NCI-H1694 treated with DMSO at 0.1 percent for 48 hours (cell line): ENCODE measurements around the gene PIK3R2.
"Not testable (repeated sequence)": the region's sequence is repeated elsewhere in the genome, so short reads cannot be mapped to it uniquely, and the experiment has no call there.

Source experiments
- DNase-seq: peaks from one replicate; lab custom pipeline; 2025; lab: John Stamatoyannopoulos, UW

PIK3R2 gene

GRCh38 chr19:18203863-18204393 lies 51.0 kb downstream of the PIK3R2 start, which contains the start of gene RAB3A:
Gene RAB3A (minus strand): TSS chr19:18204042. CDS start chr19:18202740, 1,302 bp downstream.
- DNase-seq = peak; percentile 100

GRCh38 chr19:18204394-18205199 lies 51.6 kb downstream of the PIK3R2 start:
- peak; percentile 95 for DNase-seq

DNA sequence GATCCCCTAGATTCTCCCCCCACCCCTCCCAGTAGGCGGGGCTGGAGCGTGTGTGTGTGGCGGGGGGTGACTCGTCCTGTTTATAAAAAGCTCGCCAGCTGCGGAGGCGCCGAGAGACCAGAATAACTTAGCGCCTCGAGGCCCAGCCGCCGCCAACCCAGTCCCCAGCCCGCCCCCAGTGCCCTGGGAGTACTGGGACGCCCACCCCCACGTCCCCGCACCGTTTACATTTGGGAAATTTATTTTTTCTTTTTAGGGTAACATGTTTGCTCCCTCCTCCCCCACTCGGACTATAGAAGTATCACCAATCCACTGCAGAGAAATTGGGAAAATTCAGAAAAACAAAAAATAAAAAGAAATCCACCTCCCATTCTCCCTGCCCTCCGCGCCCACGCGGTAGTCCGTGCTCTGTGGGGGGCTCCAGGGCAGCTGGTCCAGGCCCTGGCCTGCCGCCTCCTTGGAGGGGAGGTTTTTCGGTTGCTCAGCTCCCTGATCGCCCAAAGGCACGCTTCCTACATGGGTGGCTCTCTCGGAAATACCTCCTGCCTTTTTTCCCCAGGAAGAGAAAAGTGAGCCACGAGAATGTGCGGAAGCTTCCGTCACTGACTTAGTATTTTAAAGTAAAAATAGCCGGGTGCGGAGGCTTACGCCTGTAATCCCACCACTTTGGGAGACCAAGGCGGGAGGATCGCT lies 52.4 kb downstream of the PIK3R2 start:
- peak; percentile 28 for DNase-seq

DNA sequence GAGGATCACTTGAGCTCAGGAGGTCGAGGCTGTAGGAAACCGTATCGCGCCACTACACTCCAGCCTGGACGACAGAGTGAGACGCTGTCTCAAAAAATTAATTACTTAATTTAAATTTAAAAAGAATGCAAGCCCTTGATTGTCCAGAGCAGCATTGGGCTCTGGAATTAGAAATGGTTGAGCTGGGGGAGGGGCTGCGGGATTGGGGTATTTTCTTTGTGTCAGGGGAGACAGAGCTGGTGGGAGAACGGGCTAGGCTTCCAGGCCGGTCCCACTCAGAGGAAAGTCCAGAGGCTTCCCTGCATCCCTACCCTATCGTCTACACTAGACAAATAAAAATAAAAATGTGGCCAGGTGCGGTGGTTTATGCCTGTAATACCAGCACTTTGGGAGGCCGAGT lies 53.1 kb downstream of the PIK3R2 start:
- no peak for DNase-seq

DNA sequence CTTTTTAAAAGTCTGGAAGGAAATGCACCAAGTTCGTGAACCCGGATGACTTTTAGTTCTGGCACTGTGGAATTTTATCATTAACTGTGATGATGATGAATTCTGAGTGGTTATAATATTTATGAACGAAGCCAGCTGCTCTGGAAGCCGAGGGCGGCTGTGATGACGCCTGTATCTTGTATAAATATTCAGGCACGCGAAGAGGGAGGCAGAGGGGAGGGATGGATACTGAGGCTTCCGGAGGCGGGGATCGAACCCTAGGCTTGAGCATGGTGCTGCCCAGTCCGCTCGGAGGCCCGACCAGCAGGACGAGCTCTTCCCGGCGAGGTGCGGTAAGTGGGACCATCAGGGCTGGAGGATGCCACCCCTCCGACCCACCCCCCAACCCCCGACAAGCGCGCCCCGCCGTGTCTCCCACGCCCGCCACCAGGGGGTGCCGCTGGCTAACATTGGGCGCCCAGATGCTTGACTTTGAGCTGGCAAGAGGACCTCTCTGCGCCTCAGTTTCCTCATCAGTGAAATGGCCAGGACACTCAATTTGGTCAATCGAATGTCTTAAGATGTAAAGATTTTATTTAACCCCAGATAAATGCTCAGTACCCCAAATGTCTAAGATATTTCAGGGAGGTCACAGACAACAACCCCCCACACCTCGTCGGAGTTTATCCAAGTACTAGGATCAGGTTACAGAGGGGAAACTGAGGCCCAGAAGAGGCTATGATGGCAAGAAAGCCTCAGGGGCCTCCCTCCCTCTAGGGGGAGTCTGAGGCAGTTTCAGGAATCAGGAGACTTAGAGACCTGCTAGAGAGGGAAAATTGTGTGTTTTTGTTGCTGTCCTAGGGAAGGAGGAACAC lies 55.4 kb downstream of the PIK3R2 start:
- DNase-seq = peak; percentile 21

GRCh38 chr19:18209912-18210311 lies 56.9 kb downstream of the PIK3R2 start:
- DNase-seq = not testable (repeated sequence)

- no peak for DNase-seq
These were observed 58.7 kb downstream of the PIK3R2 start for GRCh38 chr19:18211683-18212082.

GRCh38 chr19:18214779-18215433 lies 61.9 kb downstream of the PIK3R2 start:
- no peak for DNase-seq

DNA sequence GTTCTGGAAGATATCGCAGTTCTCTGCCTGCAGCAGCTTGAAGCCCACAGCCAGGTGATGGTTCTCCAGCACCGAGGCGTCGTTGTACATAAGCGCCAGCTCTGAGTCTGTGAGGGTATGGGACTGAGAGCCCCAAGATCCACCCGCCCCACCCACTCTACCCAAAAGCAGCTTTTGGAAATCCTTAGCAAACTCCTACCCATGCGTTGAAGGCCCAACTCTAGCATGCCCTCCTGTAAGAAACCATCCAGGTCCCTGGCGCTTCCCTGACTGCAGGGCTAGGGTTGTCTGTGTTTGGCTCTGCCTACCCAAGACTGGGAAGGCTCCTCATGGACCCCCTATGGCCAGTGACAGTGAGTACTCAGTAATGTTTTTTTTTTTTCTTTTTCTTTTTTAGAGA lies 63.8 kb downstream of the PIK3R2 start:
- no peak for DNase-seq

- DNase-seq = no peak
These were observed 65.2 kb downstream of the PIK3R2 start for GRCh38 chr19:18218159-18218558.

DNA sequence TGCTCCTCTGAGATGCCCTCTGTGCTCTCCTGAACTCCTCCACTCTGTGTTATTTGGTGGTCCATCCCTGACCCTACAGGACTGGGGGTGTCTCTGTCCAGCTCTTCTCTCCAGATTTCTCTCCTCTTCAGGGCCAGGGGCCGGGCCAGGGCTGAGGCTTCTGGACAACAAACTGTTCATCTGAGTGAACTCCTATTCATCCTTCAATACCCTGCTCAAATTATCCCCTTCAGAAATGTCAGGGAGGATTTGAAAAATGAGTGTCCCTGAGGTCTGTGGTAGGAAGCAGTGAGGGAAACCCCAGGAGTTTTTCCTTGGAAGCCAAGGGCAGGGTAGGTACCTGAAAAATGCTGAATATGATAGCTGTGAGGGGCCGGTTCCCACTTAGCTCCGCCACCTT lies 65.6 kb downstream of the PIK3R2 start:
- DNase-seq = no peak
